Endothelial cell of umbilical vein (primary cell): Measurements from ENCODE around the gene TGFA.

ENCODE experiments used
- CTCF ChIP-seq, 2 donors: IDR thresholded peaks; 1 replicate in 1 of 2; 2 replicates in 1 of 2; pipeline ENCODE4 v1.5.1; 2011; ENCODE audit warnings: low read length in 2 of 2, mild to moderate bottlenecking in 2 of 2, moderate library complexity in 2 of 2, control low read depth in 1 of 2, inconsistent platforms in 1 of 2, low read depth in 1 of 2; ENCODE audit not compliant: insufficient read depth in 1 of 2; ENCODE audit errors: extremely low read depth in 1 of 2
- EZH2 ChIP-seq: IDR thresholded peaks from 2 replicates; pipeline ENCODE4 v1.6.1; 2012; ENCODE audit warnings: borderline replicate concordance, low read depth, mild to moderate bottlenecking, moderate library complexity, low read length, inconsistent platforms; ENCODE audit not compliant: severe bottlenecking
- GATA2 ChIP-seq: IDR thresholded peaks from 2 replicates; pipeline ENCODE4 v1.7.0; 2011; ENCODE audit warnings: low read depth, mild to moderate bottlenecking, moderate library complexity, mixed read lengths, low read length; ENCODE audit not compliant: insufficient read length, insufficient read depth
- MAX ChIP-seq: IDR thresholded peaks from 2 replicates; pipeline ENCODE4 v1.6.1; 2011; ENCODE audit not compliant: insufficient read depth, insufficient read length
- MYC ChIP-seq: IDR thresholded peaks from one replicate; pipeline ENCODE4 v1.6.1; 2011; ENCODE audit warnings: mild to moderate bottlenecking, low read depth, low read length
- POLR2A ChIP-seq: IDR thresholded peaks from 2 replicates; pipeline ENCODE4 v1.6.1; 2012; ENCODE audit warnings: low read depth, mild to moderate bottlenecking, control low read depth, low read length
- POLR2AphosphoS5 ChIP-seq: IDR thresholded peaks from 2 replicates; pipeline ENCODE4 v1.6.1; 2012; ENCODE audit warnings: low read depth, mild to moderate bottlenecking, control low read depth, low read length, moderate library complexity; ENCODE audit not compliant: insufficient read depth

- no peak for TF ChIP-seq MAX
- TF ChIP-seq EZH2, result no peak
- no peak for TF ChIP-seq POLR2A
- no peak for TF ChIP-seq CTCF (IDR thresholded peaks at IDR 0.05; ENCODE audit: extremely low read depth in 1 of 2, insufficient read depth in 1 of 2, low read depth in 1 of 2, low read length in 2 of 2)
- TF ChIP-seq GATA2, result no peak
- TF ChIP-seq POLR2AphosphoS5, result no peak
- TF ChIP-seq MYC, result no peak
Observed at GRCh38 chr2:70498528-70498927, 55.1 kb downstream of the TGFA start.
